Measurements from ENCODE around the gene UQCC5.

UQCC5 gene, protein sequence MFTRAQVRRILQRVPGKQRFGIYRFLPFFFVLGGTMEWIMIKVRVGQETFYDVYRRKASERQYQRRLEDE
- total RNA-seq: 5.9 to 18.4 (median 11.5) reads per million in 18 experiments

DNA sequence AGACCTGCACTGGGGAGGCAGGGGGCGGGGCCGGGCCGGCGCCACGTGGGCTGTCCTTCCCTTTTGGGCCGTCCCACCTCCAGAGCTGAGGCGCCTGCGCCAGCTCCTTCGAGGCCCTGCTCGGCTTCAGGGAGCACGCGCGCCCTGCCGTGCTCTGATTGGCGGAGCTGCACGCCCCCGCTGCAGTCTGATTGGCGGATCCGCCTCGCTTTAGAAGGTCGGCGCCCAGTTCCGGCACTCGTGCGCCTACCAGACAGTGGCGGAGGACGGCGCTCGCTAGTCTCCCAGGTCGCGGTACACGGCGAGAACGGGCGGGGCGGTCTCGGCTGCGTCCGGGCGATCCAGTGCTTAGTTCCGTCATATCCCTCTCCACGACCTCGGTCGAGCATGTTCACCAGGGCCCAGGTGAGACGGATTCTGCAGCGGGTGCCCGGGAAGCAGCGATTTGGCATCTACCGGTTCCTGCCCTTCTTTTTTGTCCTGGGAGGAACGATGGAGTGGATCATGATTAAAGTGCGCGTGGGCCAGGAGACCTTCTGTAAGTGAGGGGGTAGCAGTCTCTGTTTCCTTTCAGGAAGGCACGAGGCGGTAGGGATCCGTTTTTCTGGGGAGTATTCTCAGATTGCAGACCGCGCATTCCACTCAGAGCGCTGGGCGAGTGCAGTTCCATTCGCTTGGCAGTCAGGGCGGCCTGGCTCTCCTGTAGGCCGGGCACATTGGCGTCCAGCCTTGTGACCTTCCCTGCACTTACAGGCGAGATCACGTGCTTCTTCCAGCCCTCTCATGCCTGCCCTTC lies at the start of gene UQCC5:
Gene UQCC5 (plus strand): TSS at position 237 of the 796 bp plus-strand sequence. CDS start 151 bp downstream, at position 388.
- peak; percentile 99 to 100 for DNase-seq

DNA sequence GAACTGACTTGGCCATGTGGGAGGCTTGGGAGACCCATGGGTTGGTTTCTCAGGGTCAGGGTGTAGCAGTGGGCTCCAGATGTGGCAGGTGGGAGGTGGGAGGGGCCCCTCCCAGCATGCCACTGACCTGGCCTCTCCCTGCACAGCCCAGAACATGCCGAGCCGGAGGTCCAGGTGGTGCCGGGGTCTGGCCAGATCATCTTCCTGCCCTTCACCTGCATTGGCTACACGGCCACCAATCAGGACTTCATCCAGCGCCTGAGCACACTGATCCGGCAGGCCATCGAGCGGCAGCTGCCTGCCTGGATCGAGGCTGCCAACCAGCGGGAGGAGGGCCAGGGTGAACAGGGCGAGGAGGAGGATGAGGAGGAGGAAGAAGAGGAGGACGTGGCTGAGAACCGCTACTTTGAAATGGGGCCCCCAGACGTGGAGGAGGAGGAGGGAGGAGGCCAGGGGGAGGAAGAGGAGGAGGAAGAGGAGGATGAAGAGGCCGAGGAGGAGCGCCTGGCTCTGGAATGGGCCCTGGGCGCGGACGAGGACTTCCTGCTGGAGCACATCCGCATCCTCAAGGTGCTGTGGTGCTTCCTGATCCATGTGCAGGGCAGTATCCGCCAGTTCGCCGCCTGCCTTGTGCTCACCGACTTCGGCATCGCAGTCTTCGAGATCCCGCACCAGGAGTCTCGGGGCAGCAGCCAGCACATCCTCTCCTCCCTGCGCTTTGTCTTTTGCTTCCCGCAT lies 49.2 kb upstream of the UQCC5 start:
- DNase-seq: no peak

DNA sequence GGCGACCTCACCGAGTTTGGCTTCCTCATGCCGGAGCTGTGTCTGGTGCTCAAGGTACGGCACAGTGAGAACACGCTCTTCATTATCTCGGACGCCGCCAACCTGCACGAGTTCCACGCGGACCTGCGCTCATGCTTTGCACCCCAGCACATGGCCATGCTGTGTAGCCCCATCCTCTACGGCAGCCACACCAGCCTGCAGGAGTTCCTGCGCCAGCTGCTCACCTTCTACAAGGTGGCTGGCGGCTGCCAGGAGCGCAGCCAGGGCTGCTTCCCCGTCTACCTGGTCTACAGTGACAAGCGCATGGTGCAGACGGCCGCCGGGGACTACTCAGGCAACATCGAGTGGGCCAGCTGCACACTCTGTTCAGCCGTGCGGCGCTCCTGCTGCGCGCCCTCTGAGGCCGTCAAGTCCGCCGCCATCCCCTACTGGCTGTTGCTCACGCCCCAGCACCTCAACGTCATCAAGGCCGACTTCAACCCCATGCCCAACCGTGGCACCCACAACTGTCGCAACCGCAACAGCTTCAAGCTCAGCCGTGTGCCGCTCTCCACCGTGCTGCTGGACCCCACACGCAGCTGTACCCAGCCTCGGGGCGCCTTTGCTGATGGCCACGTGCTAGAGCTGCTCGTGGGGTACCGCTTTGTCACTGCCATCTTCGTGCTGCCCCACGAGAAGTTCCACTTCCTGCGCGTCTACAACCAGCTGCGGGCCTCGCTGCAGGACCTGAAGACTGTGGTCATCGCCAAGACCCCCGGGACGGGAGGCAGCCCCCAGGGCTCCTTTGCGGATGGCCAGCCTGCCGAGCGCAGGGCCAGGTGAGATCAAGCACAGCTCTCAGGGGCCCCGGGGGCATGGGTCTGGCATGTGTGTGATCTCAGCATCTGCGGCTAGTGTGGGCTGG lies 48.4 kb upstream of the UQCC5 start:
- no peak for DNase-seq

DNA sequence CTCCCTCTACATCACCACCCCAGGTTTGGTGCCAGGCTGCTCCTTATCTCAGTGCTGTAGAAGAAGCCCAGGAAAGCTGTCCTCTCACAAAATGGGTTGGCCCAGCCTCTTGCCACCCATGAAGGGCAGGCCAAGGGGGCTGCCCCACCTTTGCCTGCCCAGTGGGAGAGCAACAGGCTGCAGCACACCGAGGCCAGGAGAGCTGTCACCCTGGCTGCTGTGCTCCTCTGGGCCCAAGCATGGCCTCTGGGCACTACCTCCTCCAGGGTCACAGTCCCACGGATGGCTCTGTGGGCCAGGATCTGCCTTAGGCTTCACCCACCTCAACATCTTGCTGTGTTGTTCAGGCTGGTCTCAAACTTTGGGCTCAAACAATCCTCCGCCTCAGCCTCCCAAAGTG lies 47.7 kb upstream of the UQCC5 start:
- no peak for DNase-seq

DNA sequence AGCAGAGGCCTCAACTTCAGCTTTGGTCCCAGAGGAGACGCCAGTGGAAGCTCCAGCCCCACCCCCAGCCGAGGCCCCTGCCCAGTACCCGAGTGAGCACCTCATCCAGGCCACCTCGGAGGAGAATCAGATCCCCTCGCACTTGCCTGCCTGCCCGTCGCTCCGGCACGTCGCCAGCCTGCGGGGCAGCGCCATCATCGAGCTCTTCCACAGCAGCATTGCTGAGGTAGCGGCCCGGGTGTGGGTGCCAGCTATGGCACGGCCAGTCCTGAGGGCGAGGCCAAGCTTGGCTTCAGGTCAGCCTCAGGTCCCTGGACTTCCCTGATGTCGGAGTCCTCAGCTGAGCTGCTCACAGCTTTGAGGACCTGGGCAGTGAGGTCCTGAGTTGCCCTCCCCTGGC lies 47.0 kb upstream of the UQCC5 start:
- DNase-seq: no peak

DNA sequence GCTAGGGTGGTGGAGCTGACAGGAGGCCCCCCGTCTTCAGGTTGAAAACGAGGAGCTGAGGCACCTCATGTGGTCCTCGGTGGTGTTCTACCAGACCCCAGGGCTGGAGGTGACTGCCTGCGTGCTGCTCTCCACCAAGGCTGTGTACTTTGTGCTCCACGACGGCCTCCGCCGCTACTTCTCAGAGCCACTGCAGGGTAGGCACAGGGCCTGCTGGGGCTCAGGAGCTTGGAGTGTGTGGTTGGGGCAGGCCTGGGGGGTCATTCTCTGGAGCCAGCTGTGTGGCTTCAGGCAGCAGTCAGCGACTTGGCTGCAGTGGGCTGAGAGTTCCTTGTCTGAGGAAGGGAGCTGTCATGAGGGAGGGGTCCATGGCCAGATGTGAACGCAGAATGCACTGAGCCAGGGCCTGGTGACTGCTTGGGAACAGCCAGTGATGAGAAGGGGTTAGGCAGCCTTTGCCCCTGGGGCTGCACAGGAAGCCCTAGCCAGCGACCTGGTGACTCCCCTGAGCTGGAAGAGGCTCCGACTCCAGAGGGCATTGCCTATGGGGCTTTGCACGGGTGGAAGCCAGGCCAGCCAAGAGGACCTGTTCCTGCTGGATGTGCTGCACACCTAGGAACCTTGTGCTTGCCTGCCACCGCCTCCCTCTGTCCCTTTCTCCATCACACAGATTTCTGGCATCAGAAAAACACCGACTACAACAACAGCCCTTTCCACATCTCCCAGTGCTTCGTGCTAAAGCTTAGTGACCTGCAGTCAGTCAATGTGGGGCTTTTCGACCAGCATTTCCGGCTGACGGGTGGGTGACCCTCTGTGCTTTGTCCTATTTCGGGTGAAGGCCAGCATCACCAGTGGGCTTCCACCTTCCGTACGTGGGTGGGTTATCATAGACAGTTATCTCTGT lies 46.1 kb upstream of the UQCC5 start:
- no peak for DNase-seq

DNA sequence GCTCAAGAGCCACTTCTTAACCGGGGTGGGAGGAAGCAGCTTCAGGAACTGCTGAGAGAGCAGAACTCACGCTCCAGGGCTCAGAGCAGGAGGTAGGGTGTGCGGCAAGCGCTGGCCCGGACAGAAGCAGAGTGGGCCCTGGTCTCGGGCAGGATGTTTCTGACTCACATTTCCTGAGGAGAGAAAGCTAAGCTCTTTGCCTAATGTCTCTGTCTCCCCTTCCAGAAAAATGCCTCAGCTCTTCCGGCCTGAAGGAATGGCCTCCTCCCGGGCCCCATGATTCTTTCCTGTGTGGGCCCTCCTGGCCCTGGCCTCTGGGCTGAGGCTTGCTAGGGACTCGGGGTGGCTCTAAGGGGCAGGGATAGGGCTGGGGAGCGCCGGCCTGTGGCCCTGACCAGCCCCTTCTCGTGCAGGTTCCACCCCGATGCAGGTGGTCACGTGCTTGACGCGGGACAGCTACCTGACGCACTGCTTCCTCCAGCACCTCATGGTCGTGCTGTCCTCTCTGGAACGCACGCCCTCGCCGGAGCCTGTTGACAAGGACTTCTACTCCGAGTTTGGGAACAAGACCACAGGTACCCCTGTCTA lies 45.4 kb upstream of the UQCC5 start:
- DNase-seq: peak; percentile 65 to 76

DNA sequence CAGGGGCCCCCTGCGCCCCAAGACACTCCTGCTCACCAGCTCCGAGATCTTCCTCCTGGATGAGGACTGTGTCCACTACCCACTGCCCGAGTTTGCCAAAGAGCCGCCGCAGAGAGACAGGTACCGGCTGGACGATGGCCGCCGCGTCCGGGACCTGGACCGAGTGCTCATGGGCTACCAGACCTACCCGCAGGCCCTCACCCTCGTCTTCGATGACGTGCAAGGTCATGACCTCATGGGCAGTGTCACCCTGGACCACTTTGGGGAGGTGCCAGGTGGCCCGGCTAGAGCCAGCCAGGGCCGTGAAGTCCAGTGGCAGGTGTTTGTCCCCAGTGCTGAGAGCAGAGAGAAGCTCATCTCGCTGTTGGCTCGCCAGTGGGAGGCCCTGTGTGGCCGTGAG lies 44.3 kb upstream of the UQCC5 start:
- DNase-seq: no peak

DNA sequence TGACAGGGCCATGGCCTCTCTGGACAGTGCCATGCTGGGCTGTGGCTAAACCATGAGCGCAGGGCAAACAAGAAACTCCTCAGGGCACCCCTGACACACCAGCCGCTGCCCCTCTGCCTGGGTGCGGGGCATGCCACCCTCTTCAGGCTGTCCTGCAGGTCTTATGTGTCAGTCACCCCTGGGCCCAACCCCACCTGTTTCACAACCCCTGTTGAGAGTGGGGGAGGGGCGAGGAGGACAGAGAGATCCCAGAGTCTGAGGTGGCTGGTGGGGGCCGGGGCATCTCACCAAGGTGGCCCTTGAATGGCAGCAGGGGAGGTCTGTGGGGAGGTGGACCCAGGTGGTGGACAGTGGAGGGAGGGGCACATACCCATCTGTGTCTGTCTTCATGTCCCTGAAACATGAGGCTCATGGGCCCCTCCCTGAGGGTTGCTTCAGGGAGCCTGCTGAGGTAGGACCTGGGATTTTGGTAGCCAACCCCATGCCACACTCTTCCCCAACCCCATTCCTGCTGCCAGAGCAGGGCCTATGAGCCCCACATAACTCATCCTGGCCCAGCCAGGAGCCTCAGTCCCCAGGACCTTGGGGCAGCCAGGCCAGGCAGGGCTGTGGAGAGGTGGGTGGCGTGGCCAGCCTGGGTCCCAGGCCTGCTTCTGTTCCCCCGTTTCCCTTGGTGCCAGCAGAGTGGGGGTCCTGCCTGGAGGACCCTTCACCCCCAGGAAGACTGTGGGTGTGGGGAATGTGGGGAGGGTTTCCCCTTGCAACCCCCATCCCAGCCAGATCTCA lies 43.0 kb upstream of the UQCC5 start:
- DNase-seq: no peak

DNA sequence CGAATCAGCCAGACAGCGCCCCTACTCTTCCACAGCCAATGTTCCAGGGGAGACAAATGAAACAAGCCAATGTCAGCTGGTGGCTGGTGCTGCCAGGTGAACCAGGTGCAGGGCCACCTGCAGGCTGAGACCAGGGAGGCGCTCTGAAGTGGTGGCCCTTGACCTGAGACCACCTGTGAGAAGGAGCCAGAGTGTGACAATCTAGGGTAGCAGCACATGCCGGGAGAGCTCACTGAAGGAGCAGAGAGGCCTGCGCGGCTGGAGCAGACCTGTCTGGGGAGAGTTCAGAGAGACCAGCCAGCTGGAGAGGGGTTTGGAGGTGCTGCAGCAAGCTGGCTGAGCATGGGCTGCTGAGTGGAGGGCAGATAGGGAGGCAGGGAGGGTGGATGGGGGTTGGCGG lies 42.0 kb upstream of the UQCC5 start:
- no peak for DNase-seq

DNA sequence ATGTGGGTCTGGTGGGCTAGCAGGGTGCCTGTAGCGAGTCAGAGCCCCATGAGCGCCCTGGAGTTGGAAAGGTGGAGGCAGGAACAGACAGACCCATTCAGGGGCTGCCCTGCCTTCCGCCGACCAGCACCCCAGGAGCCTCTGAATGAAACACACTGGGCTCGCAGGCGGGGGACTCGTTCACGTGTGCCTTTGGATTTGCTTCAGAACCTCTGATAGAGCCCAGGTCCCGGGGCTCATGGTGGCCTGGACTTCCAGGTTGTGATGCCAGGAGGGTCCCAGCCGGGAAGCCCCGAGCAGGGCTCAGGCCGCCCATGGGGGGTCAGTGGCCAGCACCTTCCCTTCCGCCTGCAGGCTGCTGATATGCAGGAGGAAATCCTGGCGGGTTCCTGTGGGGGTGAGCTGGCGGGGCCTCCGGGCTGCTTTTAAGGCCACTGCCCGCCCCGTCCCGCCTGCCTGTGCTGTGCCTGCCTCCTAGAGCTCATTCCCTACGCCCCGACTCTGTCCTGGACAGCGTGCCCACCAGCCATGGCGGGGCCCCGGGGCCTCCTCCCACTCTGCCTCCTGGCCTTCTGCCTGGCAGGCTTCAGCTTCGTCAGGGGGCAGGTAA lies 41.4 kb upstream of the UQCC5 start, which contains the start of gene STAB1:
Gene STAB1 (plus strand): TSS at position 453 of the 610 bp plus-strand sequence. CDS start 76 bp downstream, at position 529.
- peak in 1 of 2 donors; percentile 41 for DNase-seq

DNA sequence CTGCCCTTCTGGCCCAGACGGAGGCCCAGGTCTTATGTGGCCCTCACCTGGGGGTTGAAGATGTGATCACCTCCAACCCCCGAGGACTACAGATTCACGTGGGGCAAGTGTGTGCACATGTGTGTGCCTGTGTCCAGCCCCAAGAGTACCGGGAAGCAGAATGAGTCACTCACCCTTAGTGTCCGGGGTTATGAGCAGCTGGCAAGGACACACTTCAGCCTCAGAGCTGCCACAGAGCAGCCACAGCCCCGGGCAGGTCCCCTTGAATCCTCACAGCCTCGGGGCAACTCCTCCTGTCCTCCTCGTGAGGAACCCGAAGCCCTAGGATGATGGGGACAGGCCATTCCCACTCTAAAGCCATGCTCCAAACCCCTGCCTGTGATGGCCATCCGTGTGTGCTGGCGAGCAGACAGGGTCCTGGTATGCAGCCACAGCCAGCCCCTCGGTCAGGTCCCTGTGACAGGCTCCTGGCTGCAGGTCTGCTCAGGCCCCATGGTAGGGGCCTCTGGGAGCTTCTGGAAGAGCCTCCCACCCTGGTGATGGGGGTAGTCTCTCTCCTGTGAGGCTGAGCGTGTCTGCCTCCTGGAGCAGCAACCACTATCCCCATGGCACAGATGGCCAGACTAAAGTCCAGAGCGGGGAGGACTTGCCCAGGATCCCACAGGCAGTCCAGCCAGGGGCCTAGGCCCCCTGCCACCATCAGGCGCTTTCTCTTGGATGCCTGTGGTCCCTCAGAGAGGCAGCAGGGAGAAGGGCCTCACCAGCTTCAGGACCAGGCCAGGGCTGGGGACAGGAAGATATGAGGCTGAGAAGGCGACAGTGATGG lies 40.4 kb upstream of the UQCC5 start:
- DNase-seq: peak; percentile 47 to 60

DNA sequence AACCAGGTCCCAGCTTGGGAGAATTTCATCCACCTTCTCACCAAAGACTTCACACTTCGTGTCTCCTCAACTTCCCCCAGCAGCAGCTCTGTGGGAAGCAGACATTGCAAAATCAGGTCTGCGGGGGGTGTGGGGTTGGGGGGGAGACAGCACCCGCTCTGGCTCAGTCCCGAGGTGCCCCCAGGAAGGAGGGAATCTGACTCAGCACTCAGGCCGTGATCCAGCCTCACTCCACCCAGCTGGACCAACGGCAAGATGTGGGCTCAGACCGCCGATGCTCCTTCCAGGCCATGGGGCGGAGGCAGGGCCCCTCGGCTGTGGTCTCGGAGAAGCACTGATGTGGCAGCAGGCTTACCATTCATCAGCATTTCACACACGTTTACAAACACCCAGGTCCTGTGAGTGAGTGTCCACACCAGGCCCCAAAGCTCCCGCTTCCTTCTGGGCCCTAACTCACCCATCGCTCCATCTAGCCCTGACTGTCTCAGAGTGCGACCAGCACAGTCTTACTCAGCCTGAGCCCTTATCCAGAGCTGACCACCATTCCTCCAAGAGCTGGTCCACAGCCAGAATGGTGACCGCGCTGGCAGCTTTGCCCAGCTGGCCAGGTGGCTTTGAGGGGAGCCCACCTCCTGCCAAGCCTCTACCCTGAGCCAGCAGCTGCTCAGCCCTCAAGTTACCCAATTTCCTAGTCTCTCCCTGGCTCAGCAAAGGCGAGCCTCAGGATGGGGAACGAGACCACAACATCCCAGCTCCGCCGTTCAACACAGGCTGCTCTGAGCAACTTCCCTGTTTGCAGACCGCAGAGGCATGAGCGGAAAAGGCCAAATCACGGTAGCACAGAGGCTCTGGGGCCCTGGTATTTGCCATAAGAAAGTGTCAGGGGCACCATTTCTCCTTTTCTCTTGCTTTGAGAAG lies 38.0 kb upstream of the UQCC5 start:
- peak; percentile 96 for DNase-seq

DNA sequence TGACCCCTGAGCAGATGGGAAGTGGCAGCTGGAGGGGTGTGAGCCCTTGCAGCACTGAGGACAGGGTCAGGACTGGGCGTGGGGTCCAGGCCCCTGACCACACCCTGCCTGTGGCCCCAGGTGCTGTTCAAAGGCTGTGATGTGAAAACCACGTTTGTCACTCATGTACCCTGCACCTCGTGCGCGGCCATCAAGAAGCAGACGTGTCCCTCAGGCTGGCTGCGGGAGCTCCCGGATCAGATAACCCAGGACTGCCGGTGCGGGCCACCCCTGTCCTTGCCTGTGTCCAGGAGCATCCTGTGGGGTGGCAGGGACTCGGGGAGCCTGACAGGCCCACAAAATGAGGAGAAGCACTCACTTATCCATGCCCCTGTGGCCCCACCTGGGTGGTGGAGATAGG lies 35.4 kb upstream of the UQCC5 start:
- no peak for DNase-seq

DNA sequence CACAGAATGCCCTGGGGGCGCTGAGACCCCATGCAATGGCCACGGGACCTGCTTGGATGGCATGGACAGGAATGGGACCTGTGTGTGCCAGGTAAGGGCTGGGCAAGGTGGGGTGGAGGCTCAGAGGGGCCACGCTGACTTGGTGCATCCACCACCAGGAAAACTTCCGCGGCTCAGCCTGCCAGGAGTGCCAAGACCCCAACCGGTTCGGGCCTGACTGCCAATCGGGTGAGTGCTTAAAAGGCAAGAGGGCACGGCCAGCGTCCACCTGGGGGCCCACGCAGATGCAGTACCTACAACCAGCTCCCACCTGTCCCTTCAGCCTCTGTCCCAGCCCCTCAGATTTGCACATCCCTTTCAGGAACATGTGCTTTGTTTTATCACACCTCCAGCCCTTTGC lies 34.4 kb upstream of the UQCC5 start:
- DNase-seq: no peak

DNA sequence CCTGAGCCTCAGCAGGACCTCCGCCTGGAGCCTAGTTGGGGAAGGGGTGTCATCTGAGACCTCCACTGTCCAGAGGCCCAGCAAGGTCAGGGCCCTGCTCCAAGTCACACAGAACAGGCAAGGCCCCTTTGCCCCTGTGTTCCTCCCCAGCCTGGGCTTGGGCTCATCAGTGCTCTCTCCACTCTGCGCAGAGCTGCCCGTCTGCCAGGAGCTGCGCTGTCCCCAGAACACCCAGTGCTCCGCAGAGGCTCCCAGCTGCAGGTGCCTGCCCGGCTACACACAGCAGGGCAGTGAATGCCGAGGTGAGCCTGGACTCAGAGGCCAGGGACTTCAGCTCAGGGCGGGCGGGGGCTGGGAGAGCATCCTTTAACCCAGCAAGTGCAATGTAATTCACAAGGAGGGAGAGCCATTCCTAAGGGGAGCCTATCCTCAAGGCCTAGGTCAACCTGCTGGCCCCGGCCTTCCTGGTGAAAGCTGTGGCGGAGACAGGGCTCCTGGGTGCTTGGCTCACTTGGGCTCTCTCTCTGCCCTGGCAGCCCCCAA lies 33.5 kb upstream of the UQCC5 start:
- DNase-seq: no peak

DNA sequence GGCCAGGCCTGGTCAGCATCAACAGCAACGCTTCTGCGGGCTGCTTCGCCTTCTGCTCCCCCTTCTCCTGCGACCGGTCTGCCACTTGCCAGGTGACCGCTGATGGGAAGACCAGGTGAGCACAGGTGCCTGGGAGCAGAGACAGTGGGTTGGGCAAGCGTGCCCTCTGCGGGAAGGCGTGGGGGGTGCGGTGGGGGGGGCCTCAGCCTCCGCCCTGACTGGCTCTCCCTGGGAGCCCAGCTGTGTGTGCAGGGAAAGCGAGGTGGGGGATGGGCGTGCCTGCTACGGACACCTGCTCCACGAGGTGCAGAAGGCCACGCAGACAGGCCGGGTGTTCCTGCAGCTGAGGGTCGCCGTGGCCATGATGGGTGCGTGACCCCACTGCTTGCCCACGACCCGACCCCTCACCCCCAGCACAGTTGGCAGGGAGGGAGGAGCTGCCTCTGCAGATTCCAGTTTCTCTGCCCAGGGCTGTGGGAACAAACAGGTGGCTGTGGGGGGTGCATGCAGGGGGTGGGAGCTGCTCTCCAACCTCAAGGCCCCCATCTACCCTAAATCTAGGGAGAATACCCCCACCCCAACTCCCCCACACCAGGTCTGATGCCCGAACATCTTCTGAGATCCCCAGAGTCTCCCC lies 32.5 kb upstream of the UQCC5 start:
- DNase-seq: no peak

All from inflammatory macrophage (primary cell).